IPS-NIHi7 (cell line): Measurements from ENCODE around the gene SLC34A1.
"Not testable (repeated sequence)": the region's sequence is repeated elsewhere in the genome, so short reads cannot be mapped to it uniquely, and the experiment has no call there.

Experiments used
- DNase-seq: peaks from one replicate; pipeline ENCODE4 v3.0.0; 2012; ENCODE audit warnings: mixed read lengths; ENCODE audit errors: extremely low spot score

Gene SLC34A1

DNA sequence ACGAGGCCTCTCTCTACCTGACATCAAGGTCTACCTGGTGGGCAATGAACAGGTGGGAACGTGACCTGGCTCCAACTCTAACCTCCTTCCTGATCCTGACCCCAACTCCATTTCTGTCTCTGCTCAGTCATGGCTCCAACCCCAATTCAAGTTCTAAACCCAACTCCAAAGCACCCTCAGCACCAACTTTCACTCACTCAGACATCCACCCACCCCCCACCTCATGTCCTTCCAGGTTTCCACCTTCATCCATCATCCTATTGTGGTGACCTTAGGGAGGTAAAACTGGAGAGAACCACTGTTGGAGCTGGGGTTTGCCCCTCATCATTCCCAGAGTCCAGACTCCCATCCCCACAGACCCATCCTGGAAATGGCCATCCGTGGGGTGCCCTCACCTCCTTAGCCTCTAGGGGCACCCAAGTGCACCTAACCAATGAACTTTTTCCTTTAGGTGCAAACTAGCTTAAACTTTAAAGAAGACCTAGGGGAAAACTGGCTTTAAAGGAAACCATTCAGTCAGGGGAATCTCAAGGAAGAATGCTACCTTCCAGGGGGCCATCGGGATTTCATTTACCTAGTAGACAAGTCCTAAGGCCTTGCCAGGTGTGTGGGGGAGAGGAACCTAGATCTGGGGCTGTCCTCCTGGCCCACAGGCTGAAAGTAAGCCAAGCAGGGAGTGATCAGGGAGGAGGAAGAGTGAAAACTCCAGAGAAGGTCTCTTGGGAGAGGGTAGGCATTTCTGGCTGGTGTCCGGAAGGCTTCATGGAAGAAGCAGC lies 15.2 kb upstream of the SLC34A1 start:
- DNase-seq = no peak

DNA sequence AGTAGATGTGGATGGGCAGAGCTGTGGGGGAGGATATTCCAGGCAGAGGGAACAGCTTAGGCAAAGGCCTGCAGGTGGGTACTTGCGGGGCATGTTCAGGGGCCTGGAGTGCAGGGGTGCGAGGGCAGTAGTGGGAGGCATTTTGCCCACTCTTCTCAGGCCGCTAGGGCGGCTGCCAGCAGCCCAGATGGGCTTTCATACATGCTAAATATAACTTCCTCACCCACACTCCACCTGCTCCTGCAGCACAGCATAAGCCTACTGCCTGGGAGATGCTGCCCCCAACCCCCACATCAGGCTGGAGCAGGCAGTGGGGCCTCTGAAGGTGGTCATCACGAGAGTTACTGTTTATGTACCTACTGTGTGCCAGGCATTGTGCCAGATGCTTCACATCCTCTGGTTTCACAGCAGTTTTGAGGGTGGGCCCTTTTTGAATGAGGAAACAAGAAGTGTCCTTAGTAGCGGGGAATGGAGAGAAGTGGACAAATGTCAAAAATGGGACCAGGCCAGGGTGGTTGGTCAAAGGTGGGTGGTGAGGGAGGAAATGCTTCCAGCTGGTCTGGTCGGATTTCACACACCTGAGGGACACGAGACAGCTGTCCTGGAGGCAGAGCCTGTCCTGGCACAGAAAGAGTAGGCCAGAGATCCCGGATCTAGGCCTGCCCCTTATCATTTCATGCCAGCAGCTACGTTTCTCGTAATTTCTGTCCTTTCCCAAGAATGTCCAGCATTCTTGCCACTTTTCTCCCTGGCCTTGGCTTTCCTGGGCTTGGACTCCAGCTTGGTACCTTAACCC lies 14.4 kb upstream of the SLC34A1 start:
- DNase-seq = no peak

DNA sequence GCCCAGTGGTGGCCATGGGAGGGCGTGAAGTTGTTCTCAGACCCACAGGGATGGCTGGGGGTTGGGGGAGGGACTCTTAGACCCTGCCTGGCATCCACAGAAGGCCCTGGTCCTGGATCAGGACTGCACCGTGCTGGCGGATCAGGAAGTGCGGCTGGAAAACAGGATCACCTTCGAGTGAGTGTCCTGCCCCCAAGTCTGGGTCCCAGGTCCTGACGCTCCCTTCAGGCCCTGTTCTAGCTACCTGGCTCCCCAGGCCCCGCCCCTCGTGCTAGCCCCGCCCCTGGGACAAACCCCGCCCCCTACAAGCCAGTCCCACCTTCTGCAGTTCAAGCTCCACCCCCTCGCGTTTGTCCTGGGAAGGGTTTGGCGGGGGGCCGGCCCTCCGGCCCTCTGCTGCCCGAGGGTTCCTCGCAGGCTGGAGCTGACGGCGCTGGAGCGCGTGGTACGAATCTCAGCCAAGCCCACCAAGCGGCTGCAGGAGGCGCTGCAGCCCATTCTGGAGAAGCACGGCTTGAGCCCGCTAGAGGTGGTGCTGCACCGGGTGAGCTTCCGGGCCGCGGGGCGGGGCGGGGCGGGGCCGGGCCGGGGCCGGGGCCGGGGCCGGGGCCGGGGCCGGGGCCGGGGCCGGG lies 13.6 kb upstream of the SLC34A1 start:
- DNase-seq = peak; percentile 96

DNA sequence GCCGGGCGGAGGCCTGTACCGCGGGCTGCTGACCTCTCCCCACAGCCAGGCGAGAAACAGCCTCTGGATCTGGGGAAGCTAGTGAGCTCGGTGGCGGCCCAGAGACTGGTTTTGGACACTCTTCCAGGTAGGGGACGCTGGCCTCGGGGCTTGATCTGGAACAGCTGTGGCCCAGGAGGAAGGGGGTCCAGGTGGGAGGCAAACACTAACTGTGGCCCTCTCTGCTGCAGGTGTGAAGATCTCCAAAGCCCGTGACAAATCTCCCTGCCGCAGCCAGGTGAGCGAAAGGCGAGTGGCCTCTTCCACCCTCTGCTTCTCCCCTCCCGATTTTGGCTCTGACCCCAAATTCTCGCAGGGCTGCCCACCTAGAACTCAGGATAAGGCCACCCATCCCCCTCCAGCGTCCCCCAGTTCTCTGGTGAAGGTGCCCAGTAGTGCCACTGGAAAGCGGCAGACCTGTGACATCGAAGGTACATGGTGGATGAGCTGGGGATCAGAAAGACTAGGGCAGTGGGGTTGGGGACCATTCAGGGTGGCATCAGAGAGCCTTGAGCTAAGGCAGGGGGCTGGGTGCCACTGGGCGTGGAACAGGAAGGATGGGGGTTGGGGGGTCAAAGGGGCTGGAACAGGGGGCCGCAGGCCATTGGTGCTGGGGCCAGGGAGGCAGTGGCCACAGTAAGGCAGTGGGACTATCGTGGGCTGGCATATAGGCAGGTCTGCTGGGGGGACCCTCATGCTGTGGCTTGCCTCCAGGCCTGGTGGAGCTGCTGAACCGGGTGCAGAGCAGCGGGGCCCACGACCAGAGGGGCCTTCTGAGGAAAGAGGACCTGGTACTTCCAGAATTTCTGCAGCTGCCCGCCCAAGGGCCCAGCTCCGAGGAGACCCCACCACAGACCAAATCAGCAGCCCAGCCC lies 12.9 kb upstream of the SLC34A1 start:
- DNase-seq = no peak

DNA sequence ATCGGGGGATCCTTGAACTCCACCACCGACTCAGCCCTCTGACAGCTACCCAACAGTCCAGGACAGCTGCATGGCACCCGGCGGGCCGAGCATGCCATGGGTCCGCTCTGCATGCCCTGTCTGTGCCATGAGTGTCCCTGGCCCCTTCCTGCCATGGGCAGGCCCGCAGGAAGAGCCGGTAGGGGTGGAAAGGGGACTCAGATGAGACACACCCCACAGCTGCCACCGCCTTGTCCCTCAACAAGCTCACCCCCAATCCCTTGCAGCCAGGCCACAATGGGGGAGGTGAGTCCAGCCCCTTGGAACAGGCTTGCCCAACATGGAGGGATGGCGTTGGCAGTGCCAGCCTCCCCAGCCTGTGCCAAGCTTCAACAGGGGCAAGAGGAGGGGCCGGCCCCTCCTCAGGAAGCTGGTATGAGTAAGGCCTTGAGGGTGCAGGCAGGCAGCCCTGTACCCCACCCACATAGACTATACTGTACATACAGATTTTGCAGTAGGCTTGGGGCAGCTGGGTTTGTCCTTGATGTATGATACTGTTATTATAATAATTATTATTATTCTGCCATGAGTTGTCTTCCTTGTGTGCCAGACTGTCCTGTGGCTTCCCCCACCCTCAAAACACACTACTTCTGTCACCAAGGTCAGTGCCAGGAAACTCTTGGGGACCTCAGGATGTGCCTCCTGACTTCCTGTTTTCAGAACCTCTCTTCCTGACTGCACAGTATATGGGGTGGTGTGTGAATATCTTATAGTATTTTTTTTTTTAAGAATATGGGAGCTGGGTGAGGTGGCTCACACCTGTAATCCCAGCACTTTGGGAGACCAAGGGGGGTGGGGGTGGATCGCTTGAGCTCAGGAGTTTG lies 12.0 kb upstream of the SLC34A1 start:
- DNase-seq = no peak

DNA sequence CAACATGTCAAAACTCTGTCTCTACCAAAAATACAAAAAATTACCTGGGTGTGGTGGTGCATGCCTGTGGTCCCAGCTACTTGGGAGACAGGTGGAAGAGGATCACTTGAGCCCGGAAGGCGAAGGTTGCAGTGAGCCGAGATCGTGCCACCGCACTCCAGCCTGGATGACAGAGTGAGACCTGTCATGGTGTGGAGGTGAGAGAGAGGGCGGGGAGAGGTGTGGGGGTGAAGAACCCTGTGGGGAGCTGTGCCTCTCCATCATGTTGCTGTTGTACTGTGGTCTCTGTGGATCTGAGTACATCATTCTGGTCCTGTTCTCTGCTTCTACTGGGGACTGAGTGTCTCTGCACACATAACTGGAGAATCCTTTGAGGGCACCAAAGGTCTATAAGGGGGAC lies 11.3 kb upstream of the SLC34A1 start:
- no peak for DNase-seq

DNA sequence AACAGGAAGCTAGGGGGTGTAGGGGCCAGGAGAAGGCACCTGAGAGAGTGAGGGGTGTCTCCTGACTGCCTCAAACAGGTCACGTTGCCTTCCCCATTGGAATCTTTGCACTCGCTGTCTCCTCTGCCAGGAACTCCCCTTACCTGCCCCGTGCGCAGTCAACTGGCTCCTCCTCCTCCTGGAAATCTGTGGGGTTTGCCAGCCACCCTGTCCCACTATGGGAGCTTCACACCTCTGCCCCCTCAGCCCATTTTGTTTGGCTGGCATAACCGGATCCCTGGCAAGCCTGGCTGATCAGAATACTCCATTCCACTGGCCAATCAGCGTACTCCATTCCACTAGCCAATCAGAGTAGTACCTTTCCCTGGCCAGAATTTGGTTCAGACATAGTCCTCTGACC lies 10.4 kb upstream of the SLC34A1 start:
- peak; percentile 48 for DNase-seq

DNA sequence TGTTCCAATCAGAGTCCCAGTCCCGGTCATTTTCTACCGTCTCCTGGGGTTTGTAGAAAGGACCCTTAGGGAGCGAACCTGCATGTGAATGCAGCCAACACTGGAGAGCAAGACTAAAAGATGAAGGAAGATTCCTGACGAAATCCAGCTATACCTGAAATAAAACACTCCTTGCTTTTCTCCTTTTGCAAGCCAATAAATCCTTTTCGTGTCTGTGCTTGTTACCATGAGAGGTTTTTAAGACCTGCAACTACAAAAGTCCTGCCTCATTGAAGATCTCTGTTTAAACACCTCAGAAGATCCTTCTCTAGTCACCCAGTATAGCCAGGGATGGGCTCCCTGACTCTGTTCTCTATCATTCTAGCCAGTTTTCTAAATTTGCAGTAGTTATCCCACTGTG lies 10.0 kb upstream of the SLC34A1 start:
- no peak for DNase-seq

DNA sequence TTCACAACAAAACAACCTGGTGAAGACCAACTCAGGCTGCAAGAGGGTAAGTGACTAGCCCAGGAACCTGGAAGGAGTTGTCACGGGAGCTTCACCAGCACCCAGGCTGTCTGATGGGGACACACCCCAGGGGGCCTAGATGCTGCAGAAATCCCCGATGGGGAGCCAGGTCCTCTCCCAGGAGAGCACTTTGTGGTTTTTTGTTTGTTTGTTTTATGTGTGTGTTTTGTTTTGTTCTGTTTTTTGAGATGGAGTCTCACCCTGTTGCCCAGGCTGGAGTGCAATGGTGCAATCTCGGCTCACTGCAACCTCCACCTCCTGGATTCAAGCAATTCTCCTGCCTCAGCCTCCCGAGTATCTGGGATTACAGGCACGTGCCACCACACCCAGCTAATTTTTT lies 8.7 kb upstream of the SLC34A1 start:
- not testable (repeated sequence) for DNase-seq

DNA sequence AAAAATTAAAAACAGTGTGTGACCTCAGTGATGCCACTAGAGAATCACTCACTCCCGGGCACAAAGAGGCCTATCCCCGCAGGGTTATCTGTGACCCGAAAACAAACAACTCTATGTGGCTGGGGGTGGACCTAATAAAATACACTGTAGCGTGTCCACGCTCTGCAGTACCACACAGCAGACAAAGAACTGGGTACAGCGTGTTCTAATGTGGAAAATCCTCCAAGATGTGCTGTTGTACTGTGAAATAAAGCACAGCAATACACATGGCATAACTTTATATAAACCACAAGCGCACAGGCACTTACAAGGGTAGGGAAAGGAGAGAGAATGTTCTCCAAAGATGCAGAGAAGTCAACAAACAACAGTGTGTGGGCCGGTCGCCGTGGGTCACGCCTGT lies 8.1 kb upstream of the SLC34A1 start:
- DNase-seq = no peak

DNA sequence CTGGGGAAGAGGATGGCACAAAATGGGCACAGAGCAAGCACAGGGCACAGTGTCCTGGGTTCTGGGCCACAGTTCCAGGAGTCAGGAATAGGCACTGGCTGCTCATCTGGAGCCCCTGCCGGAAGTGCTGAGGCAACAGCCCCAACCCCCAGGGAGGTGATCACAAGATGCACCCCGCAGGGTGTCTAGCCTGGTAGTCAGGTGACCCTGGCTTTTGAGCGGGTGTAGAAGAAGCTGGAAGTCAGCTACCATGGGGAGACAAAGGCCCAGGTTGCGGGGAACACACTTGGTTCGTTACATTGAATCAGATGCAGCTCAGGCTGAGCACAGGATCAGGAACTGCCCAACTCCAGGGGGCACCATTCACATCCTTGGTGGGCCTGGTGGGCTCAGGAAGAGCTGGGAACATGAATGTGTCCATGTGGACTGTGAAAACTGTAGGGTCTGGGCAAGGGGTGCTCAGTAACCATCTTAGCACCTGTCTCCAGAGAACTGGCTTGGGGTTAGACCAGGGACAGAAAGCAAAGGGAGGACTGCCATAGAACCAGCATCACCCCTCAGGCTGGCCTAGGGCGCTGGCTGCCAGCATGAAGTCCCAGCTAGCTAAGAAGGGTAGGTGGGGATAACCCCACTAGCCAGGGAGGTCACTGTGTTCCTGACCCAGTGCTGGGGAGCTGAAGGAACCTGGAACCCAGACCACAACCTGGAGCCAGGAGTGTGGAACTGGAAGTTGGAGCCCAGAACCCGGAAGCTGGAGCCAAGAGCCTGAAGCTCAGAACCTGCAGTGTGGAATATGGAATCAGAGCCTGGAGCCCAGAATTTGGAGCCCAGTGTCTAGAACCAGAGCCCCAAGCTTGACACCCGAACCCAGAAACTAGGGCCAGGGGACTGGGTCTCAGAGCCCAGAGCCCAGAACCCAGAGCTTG lies 6.1 kb upstream of the SLC34A1 start:
- DNase-seq = no peak

DNA sequence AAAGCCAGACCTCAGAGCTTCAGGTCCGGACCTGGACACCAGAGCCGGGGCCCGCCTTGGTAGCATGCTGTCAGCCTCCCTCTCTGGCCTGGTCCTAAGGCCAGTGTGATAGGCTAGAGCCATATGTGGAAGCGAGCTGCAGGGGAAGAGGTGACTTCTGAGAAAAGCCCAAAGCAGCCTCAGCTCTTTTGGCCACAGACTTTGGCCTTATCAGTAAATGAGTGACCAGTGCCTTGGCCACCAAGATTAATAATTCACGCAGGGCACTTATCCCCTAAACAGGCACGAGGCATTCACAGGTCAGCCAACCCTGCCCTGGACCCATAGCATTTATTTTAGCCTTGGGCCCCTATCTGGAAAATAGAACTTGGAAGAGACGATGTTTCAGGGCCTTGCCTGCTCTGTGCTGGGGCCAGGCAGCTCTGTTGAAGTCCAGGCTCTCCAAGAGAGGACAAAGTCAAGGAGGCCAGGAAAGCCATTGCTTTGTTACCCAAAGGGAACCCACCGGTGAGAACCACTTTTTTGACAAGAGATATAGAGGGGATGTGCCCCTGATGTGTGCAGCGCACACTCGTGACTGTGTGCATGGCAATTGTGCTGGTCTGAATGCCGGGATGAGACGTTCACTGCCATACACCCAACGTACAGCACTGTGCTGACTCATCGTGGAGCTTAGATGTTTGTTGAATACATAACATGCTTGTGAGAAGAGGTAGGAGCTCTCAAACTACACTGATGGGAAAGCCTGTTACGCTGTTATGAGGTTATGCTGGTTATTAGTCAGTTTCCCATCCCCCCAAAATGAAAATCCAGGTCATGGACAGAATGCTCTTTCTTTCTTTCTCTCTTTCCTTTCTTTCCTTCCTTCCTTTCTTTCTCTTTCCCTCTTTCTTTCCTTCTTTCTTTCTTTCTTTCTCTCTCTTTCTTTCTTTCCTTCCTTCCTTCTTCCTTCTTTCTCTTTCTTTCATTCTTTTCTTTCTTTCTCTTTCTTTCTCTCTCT lies 5.0 kb upstream of the SLC34A1 start:
- no peak for DNase-seq

DNA sequence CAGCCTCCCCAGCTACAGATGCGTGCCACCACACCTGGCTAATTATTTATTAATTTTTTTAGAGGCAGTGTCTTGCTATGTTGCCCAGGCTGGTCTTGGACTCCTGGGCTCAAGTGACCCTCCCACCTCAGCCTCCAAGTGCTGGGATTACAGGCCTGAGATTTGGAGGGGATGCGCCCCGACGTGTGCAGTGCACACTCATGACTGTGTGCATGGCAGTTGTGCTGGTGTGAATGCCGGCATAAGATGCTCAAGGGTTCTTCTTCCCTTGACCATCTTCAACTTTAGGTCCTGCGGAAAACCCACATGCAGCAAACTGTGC lies 3.5 kb upstream of the SLC34A1 start:
- no peak for DNase-seq

DNA sequence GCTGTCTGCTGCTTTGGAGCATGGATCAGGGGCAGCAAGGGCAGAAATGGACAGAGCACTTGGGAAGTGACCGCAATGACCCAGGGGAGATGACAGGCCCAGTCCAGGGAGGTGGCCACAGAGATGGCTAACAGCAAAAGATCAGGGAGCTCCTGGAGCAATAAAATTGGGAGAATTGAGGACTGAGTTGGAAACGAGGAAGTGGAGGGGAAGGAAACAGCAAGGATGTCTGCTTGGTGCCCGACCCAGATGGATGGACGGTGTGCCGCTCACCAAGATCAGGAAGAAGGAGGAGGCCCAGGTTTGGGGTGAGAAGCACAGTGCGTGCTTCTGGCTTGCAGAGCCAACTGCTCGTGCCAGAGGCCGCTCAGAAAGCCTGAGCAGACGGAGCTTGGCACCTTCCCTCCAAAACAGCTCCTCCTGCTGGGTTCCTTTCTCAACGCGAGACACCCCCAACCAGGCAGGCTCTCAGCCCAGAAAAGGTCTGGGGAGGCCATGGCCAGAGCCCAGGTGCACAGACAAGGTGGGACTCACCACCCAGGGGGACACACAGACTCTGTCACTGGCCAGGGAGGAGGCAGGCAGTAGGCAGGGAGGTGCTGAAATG lies 1.7 kb upstream of the SLC34A1 start:
- peak; percentile 62 for DNase-seq

DNA sequence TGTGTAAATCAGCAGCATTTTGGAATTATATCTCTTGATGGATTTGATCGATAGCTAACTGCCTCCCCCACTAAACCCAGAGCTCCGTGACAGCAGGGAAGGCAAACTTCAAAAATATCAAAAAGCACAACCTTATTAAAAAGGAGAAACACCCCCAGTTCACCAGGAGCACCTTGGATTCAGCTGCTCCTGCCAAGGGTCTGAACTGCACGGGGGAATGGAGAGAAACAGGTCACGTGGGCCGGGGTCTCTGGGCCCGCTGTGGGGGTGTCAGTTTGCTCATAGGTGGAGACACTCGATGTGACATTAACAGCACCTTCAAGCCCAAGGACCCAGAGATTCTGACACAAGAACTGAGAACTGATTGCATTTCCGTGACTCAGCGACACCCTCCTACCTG lies 1.1 kb upstream of the SLC34A1 start:
- no peak for DNase-seq

DNA sequence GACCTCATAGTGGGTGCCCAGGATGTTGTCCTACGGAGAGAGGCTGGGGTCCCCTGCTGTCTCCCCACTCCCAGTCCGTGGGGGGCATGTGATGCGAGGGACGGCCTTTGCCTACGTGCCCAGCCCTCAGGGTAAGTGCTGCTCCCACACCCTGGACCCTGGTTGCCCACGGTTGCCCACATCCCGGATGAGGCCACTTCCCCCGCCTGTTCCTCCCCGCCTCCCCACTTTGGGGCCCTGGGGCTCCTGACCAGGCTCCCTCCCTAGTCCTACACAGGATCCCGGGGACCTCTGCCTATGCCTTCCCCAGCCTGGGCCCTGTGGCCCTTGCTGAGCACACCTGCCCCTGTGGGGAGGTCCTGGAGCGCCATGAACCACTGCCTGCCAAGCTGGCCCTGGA lies 1.5 kb downstream of the SLC34A1 start:
- no peak for DNase-seq

DNA sequence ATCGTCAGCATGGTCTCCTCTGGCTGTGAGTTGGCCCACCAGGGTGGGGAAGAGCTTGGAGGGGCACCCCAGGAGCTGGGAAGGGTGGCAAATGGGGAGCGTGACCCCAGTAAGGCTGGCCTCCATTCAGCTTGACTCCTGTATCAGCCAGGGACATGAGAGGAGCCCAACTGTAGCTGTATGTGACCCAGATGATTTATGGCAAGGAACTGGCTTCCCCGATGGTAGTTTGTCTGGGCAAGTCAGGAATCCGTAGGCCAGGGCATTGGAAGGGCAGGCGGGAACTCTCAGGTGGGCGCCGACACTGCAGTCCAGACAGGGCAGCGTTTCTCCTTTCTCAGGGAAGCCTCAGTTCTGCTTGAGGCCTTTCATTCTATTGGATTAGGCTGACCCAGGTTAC lies 2.3 kb downstream of the SLC34A1 start:
- no peak for DNase-seq

DNA sequence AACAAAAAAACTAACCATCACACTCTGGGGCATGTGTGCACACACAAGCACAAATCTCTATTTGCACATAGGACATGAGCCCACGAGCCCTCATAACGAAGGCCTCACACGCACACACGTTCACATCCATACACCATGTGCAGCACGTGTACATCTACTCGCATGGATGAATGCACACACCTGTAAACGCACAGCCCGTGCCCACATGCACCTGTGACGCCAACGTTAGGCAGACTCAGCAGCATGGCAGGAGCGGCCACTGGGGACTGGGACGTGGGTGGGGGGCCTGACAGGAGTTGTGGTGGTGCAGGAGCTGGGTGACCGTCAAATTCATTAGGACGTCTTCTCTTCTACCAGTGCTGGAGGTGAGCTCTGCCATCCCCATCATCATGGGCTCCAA lies 3.2 kb downstream of the SLC34A1 start:
- DNase-seq = no peak
